CD4-positive, alpha-beta T cell treated with Interleukin-4 for 4 hours (primary cell): ENCODE data around the gene DDOST.

ENCODE experiments used
- DNase-seq: peaks from one replicate; pipeline ENCODE4 v3.0.0-alpha.2; 2020

DDOST gene

GRCh38 chr1:20661207-20662109 is at the start of gene DDOST:
TSS of gene DDOST (minus strand) at chr1:20661369. CDS start at chr1:20661350, 19 bp downstream.
- peak; percentile 97 for DNase-seq

- DNase-seq: no peak
Observed at GRCh38 chr1:20710469-20711284, 49.5 kb upstream of the DDOST start.

- no peak for DNase-seq
Observed at GRCh38 chr1:20709868-20710267, 48.7 kb upstream of the DDOST start.

- no peak for DNase-seq
Observed at GRCh38 chr1:20708891-20709290, 47.7 kb upstream of the DDOST start.

- DNase-seq: no peak
Observed at GRCh38 chr1:20708057-20708456, 46.9 kb upstream of the DDOST start.

- DNase-seq: no peak
Observed at GRCh38 chr1:20706841-20707240, 45.7 kb upstream of the DDOST start.

- no peak for DNase-seq
Observed at GRCh38 chr1:20705203-20705755, 44.1 kb upstream of the DDOST start.

GRCh38 chr1:20704390-20705202 is 43.4 kb upstream of the DDOST start:
- DNase-seq: no peak

GRCh38 chr1:20703124-20703756 is 42.1 kb upstream of the DDOST start:
- no peak for DNase-seq

GRCh38 chr1:20702416-20702815 is 41.2 kb upstream of the DDOST start:
- DNase-seq: no peak

GRCh38 chr1:20701847-20702246 is 40.7 kb upstream of the DDOST start:
- DNase-seq: no peak

- DNase-seq: no peak
Observed at GRCh38 chr1:20701446-20701845, 40.3 kb upstream of the DDOST start.

GRCh38 chr1:20700636-20701215 is 39.6 kb upstream of the DDOST start:
- DNase-seq: no peak

GRCh38 chr1:20699558-20699957 is 38.4 kb upstream of the DDOST start:
- no peak for DNase-seq

- DNase-seq: no peak
Observed at GRCh38 chr1:20698195-20698910, 37.2 kb upstream of the DDOST start.

- DNase-seq: no peak
Observed at GRCh38 chr1:20697563-20697962, 36.4 kb upstream of the DDOST start.

- peak; percentile 55 for DNase-seq
Observed at GRCh38 chr1:20696397-20697333, 35.5 kb upstream of the DDOST start.

GRCh38 chr1:20695515-20695914 is 34.3 kb upstream of the DDOST start:
- DNase-seq: no peak

GRCh38 chr1:20693623-20694022 is 32.5 kb upstream of the DDOST start:
- no peak for DNase-seq

GRCh38 chr1:20691872-20692271 is 30.7 kb upstream of the DDOST start:
- no peak for DNase-seq
